ENCODE data around the gene AVL9. TPM values are rescaled to one million over a fixed set of nuclear protein-coding genes. Genes with fewer than 3 reads are reported as not detected.

AVL9 gene
- total RNA-seq, 1 donor from 2014 or later: 37.8 TPM

DNA sequence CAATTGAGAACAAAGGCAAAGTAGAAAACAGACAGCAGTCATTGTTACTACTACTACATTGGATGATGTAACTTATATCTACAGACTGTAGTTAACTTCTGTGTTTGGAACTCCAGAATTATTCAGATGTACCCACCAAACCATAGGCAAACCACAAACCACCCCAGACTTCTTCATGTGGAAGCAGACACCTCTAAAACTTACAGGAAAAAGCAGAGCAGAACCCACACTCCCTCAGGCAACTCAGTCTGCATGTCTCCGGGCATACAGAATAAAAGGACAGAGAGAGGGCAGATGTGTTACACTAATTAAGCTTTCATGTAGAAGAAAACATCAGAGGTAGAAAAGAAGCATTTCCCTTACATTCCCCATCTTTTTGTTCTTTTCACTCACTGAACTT is 14.1 kb upstream of the AVL9 start:
- ATAC-seq (no peak), DNase-seq (no peak)
- no peaks in the 10 kb centered on the region for H3K4me1 ChIP-seq
- H3K27me3 ChIP-seq (ENCODE audit: low read depth): no peaks in the 10 kb centered on the region
- no peak overlapping the region for H3K4me3 ChIP-seq
- no peak for TF ChIP-seq CTCF (IDR thresholded peaks at IDR 0.05)
- intact Hi-C loops (cut with DNase I): no loop called here
- H3K27ac ChIP-seq: no peak overlapping the region
- H3K36me3 ChIP-seq: peaks cover 9% of the 10 kb centered on the region
- no peaks in the 10 kb centered on the region for H3K9me3 ChIP-seq

GRCh38 chr7:32481921-32482320 is 13.4 kb upstream of the AVL9 start:
- Histone ChIP-seq H3K27me3 (ENCODE audit: low read depth) (no peaks in the 10 kb centered on the region), H3K4me3 (no peak overlapping the region), H3K4me1 (no peaks in the 10 kb centered on the region), H3K36me3 (peaks cover 17% of the 10 kb centered on the region), H3K27ac (no peak overlapping the region), H3K9me3 (no peaks in the 10 kb centered on the region)
- ATAC-seq (no peak), DNase-seq (no peak)
- TF ChIP-seq CTCF (IDR thresholded peaks at IDR 0.05): no peak
- intact Hi-C loops (cut with DNase I): no loop called here

- DNase-seq: no peak
- H3K4me3 ChIP-seq: peak overlapping the region; percentile 74
- no peaks in the 10 kb centered on the region for H3K9me3 ChIP-seq
- TF ChIP-seq CTCF (IDR thresholded peaks at IDR 0.05): no peak
- peaks cover 28% of the 10 kb centered on the region for H3K36me3 ChIP-seq
- H3K4me1 ChIP-seq: peaks cover 20% of the 10 kb centered on the region
- intact Hi-C loops (cut with DNase I): no loop called here
- no peak for ATAC-seq
- no peaks in the 10 kb centered on the region for H3K27me3 ChIP-seq (ENCODE audit: low read depth)
- peak overlapping the region; percentile 89 for H3K27ac ChIP-seq
Observed at GRCh38 chr7:32489788-32490126, 5.5 kb upstream of the AVL9 start.

GRCh38 chr7:32490127-32490796 is 5.0 kb upstream of the AVL9 start, which contains the start of gene LSM5:
LSM5 (minus strand) TSS chr7:32490380; CDS start chr7:32490365, 15 bp downstream.
- intact Hi-C loops (cut with DNase I): no loop called here
- Histone ChIP-seq H3K36me3 (peaks cover 28% of the 10 kb centered on the region), H3K27ac (peak within 1 kb of the TSS; percentile 89), H3K9me3 (no peaks in the 10 kb centered on the region), H3K4me3 (peak within 1 kb of the TSS; percentile 74), H3K27me3 (ENCODE audit: low read depth) (no peaks in the 10 kb centered on the region), H3K4me1 (peaks cover 20% of the 10 kb centered on the region)
- no peak for TF ChIP-seq CTCF (IDR thresholded peaks at IDR 0.05)
- DNase-seq (peak; percentile 95), ATAC-seq (peak; percentile 93 to 95)

DNA sequence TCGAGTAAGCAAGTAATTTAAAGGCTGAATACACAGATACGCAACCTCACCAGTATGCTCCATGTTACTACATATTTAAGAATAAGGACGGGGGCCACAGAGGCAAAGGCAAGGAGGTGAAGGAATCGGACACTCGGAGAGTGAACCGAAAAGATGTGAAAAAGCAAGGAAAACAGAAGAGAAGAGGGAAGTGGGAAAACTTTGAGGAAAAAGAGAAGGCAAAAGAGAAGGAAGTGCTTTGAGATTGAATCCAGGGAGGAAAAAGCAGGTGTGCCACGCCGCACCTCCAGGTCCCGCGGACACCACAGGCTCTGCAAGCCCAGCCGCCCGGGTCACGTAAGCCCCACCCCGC is 367 bp upstream of the AVL9 start:
- Histone ChIP-seq H3K36me3 (no peaks in the 10 kb centered on the region), H3K4me1 (peaks cover 24% of the 10 kb centered on the region), H3K27ac (peak overlapping the region; percentile 80), H3K27me3 (ENCODE audit: low read depth) (no peaks in the 10 kb centered on the region), H3K4me3 (peak overlapping the region; percentile 92), H3K9me3 (no peaks in the 10 kb centered on the region)
- TF ChIP-seq CTCF (IDR thresholded peaks at IDR 0.05): no peak
- intact Hi-C loops (cut with DNase I): no loop called here
- ATAC-seq (peak; percentile 3 to 17), DNase-seq (no peak)
